NCI-H345 treated with DMSO at 0.1 percent for 48 hours (cell line): ENCODE results near the gene TSEN34.
"Not testable (repeated sequence)": the region's sequence is repeated elsewhere in the genome, so short reads cannot be mapped to it uniquely, and the experiment has no call there.

Source experiments
- DNase-seq: peaks from one replicate; lab custom pipeline; 2025; ENCODE audit not compliant: unreplicated experiment; lab: John Stamatoyannopoulos, UW

Gene TSEN34

GRCh38 chr19:54186934-54187381 is 4.2 kb upstream of the TSEN34 start:
- no peak for DNase-seq

GRCh38 chr19:54188215-54188871 is 2.8 kb upstream of the TSEN34 start:
- DNase-seq = no peak

GRCh38 chr19:54189145-54189734 is 1.9 kb upstream of the TSEN34 start, which contains the start of gene MBOAT7:
Gene MBOAT7, minus strand, starts transcription at chr19:54189580. Its CDS starts 1,072 bp downstream, at chr19:54188508.
- DNase-seq = peak; percentile 39

- DNase-seq = peak; percentile 97
Observed at GRCh38 chr19:54189735-54190502, 1.2 kb upstream of the TSEN34 start.

- DNase-seq = peak; percentile 93
Observed at GRCh38 chr19:54190503-54191010, 551 bp upstream of the TSEN34 start.

GRCh38 chr19:54191811-54192453 is 824 bp downstream of the TSEN34 start:
- no peak for DNase-seq

- no peak for DNase-seq
Observed at GRCh38 chr19:54193011-54193410, 1.9 kb downstream of the TSEN34 start.

GRCh38 chr19:54194463-54194862 is 3.4 kb downstream of the TSEN34 start:
- DNase-seq = not testable (repeated sequence)

GRCh38 chr19:54196536-54196935 is 5.4 kb downstream of the TSEN34 start:
- no peak for DNase-seq

GRCh38 chr19:54197121-54197520 is 6.0 kb downstream of the TSEN34 start:
- no peak for DNase-seq

GRCh38 chr19:54199401-54199800 is 8.3 kb downstream of the TSEN34 start:
- no peak for DNase-seq

- DNase-seq = no peak
Observed at GRCh38 chr19:54201172-54201701, 10.1 kb downstream of the TSEN34 start.

- DNase-seq = no peak
Observed at GRCh38 chr19:54201980-54202379, 10.9 kb downstream of the TSEN34 start.

- no peak for DNase-seq
Observed at GRCh38 chr19:54203151-54203611, 12.1 kb downstream of the TSEN34 start.

GRCh38 chr19:54204767-54205468 is 13.8 kb downstream of the TSEN34 start:
- no peak for DNase-seq

GRCh38 chr19:54206030-54206830 is 15.1 kb downstream of the TSEN34 start:
- no peak for DNase-seq

GRCh38 chr19:54206831-54207177 is 15.7 kb downstream of the TSEN34 start:
- DNase-seq = no peak

- not testable (repeated sequence) for DNase-seq
Observed at GRCh38 chr19:54207193-54207592, 16.1 kb downstream of the TSEN34 start.

GRCh38 chr19:54207676-54207982 is 16.5 kb downstream of the TSEN34 start:
- no peak for DNase-seq
